Aorta (tissue), 4 donors: ENCODE results near the gene ZNF19. TPM values are rescaled to one million over a fixed set of nuclear protein-coding genes. Genes with fewer than 3 reads are reported as not detected.

Experiments
- polyA plus RNA-seq, 2 donors: library from polyadenylated mRNA; stranded (reverse); fragments of 200-250 nt; gene quantifications; one replicate each; pipeline ENCODE4 v1.2.3, GENCODE V29; 2013
- total RNA-seq, 2 donors: library from RNA; stranded (reverse); fragmentation: NEBNext Ultra II Directional; extraction: Animal tissue kit (Norgen Biotek cat#: 25700); gene quantifications; one replicate each; pipeline ENCODE4 v1.2.1, GENCODE V29; 2021
- donor health status: healthy with polysubstance abuse.
- donor health status: Bipolar disorder and iron deficiency.
- donor health status: DM: no; HTN: no; CAD: no.
- donor health status: DM: yes; HTN: yes; CAD: no.

The ZNF19 gene
- total and polyA plus RNA-seq, 4 donors: 2.7 to 9.2 (median 3.1) TPM

Other genes with a start within 250 kb of the ZNF19 start
- 10 to 100 TPM; 12.2 to 14.9 TPM for gene CMTR2, start 199.9 kb downstream of the ZNF19 start, total RNA-seq
- gene CMTR2, start 199.9 kb downstream of the ZNF19 start, polyA plus RNA-seq: 1 to 10 TPM; 6.8 to 9.7 TPM
- gene CALB2, start 130.6 kb downstream of the ZNF19 start, total RNA-seq: 1 to 10 TPM in 1 of 2 donors, under 1 TPM in 1; 0.84 to 1.1 TPM
- gene CALB2, start 130.6 kb downstream of the ZNF19 start, polyA plus RNA-seq: not detected
- not detected for gene TLE7, start 47.3 kb downstream of the ZNF19 start, total RNA-seq
- gene TLE7, start 47.3 kb downstream of the ZNF19 start, polyA plus RNA-seq: not detected
- gene ZNF23, start 27.1 kb downstream of the ZNF19 start, total RNA-seq: 10 to 100 TPM; 10.0 to 11.7 TPM
- gene ZNF23, start 27.1 kb downstream of the ZNF19 start, polyA plus RNA-seq: 10 to 100 TPM; 11.8 to 13.8 TPM
- gene CHST4, start 37.1 kb upstream of the ZNF19 start, total RNA-seq: not detected
- gene CHST4, start 37.1 kb upstream of the ZNF19 start, polyA plus RNA-seq: under 1 TPM in 1 of 2 donors, not detected in 1; 0.88 TPM
- not detected for gene TAT, start 87.8 kb upstream of the ZNF19 start, total RNA-seq
- not detected for gene TAT, start 87.8 kb upstream of the ZNF19 start, polyA plus RNA-seq
- not detected for gene MARVELD3, start 136.9 kb upstream of the ZNF19 start, total RNA-seq
- 1 to 10 TPM in 1 of 2 donors, not detected in 1; 5.0 TPM for gene MARVELD3, start 136.9 kb upstream of the ZNF19 start, polyA plus RNA-seq
- gene PHLPP2, start 235.4 kb upstream of the ZNF19 start, total RNA-seq: 10 to 100 TPM; 10.6 to 13.1 TPM
- gene PHLPP2, start 235.4 kb upstream of the ZNF19 start, polyA plus RNA-seq: 1 to 10 TPM; 2.9 to 4.4 TPM